ENCODE data around the gene AGFG1. TPM values are rescaled to one million over a fixed set of nuclear protein-coding genes. Genes with fewer than 3 reads are reported as not detected.

Gene AGFG1
- total RNA-seq, 4 donors from 2014 or later: 44.6 to 65.3 (median 55.7) TPM

- intact Hi-C loops (cut with DNase I; ENCODE audit: low total_unique reads): no loop called here
- DNase-seq (ENCODE audit: low spot score in 2 of 2): no peak
- no peak overlapping the region for H3K4me3 ChIP-seq (ENCODE audit: low read depth, poor library complexity, severe bottlenecking)
- no peak for TF ChIP-seq CTCF (IDR thresholded peaks at IDR 0.05)
- 100% methylated on average over 1 of the region's 1 CpG for WGBS, 2 donors
These were observed 13.5 kb downstream of the AGFG1 start for GRCh38 chr2:227485429-227485828.

- no peak for DNase-seq (ENCODE audit: low spot score in 2 of 2)
- intact Hi-C loops (cut with DNase I; ENCODE audit: low total_unique reads): no loop called here
- WGBS, 2 donors: 87% methylated on average over 2 of the region's 2 CpGs
- no peak for TF ChIP-seq POLR2A (IDR thresholded peaks at IDR 0.05)
- TF ChIP-seq CTCF (IDR thresholded peaks at IDR 0.05): no peak
- H3K4me3 ChIP-seq (ENCODE audit: low read depth, poor library complexity, severe bottlenecking): no peak overlapping the region
These were observed 14.7 kb downstream of the AGFG1 start for GRCh38 chr2:227486688-227487087.

GRCh38 chr2:227488045-227488444, 16.1 kb downstream of the AGFG1 start:
- TF ChIP-seq POLR2A (IDR thresholded peaks at IDR 0.05) (no peak), CTCF (IDR thresholded peaks at IDR 0.05) (no peak)
- 85 to 92% methylated on average over 3 of the region's 3 CpGs for WGBS, 2 donors
- DNase-seq (ENCODE audit: low spot score in 2 of 2): no peak
- intact Hi-C loops (cut with DNase I; ENCODE audit: low total_unique reads): no loop called here
- H3K4me3 ChIP-seq (ENCODE audit: low read depth, poor library complexity, severe bottlenecking): no peak overlapping the region

- no peak for TF ChIP-seq POLR2A (IDR thresholded peaks at IDR 0.05)
- TF ChIP-seq CTCF (IDR thresholded peaks at IDR 0.05): no peak
These were observed 19.4 kb downstream of the AGFG1 start for GRCh38 chr2:227491386-227491785.

GRCh38 chr2:227493524-227493923, 21.6 kb downstream of the AGFG1 start:
- no peak for DNase-seq (ENCODE audit: low spot score in 2 of 2)
- H3K4me3 ChIP-seq (ENCODE audit: low read depth, poor library complexity, severe bottlenecking): no peak overlapping the region
- TF ChIP-seq POLR2A (IDR thresholded peaks at IDR 0.05): no peak
- TF ChIP-seq CTCF (IDR thresholded peaks at IDR 0.05): no peak
- 82 to 95% methylated on average over 2 of the region's 2 CpGs for WGBS, 2 donors
- intact Hi-C loops (cut with DNase I; ENCODE audit: low total_unique reads): no loop called here

More at GRCh38 chr2:227491386-227491785, 19.4 kb downstream of the AGFG1 start:
- no peak for DNase-seq (ENCODE audit: low spot score in 2 of 2)
- intact Hi-C loops (cut with DNase I; ENCODE audit: low total_unique reads): no loop called here
- no peak overlapping the region for H3K4me3 ChIP-seq (ENCODE audit: low read depth, poor library complexity, severe bottlenecking)
- WGBS, 2 donors: 80 to 85% methylated on average over 3 of the region's 3 CpGs

GRCh38 chr2:227497158-227497557, 25.2 kb downstream of the AGFG1 start:
- WGBS, 2 donors: 75 to 79% methylated on average over 2 of the region's 2 CpGs
- TF ChIP-seq POLR2A (IDR thresholded peaks at IDR 0.05): no peak
- no peak for TF ChIP-seq CTCF (IDR thresholded peaks at IDR 0.05)
- intact Hi-C loops (cut with DNase I; ENCODE audit: low total_unique reads): no loop called here

More at GRCh38 chr2:227497158-227497557, 25.2 kb downstream of the AGFG1 start:
- no peak overlapping the region for H3K4me3 ChIP-seq (ENCODE audit: low read depth, poor library complexity, severe bottlenecking)
- no peak for DNase-seq (ENCODE audit: low spot score in 2 of 2)
